Suppressor macrophage treated with lipopolysaccharide for 4 hours (primary cell): Measurements from ENCODE around the gene COL5A2.

Source experiments
- DNase-seq: peaks from one replicate; pipeline ENCODE4 v3.0.0-alpha.2; 2020

The COL5A2 gene

GRCh38 chr2:188983427-188984064 is 196.0 kb downstream of the COL5A2 start:
- no peak for DNase-seq
